GM12864 (cell line): ENCODE data around the gene CD34.

Source experiments
- DNase-seq: peaks from one replicate; pipeline ENCODE4 v3.0.0-alpha.2; 2011; ENCODE audit warnings: low read depth
- H3K4me3 ChIP-seq: 2 replicates; pipeline ENCODE4 v1.5.1; 2011; ENCODE audit warnings: mild to moderate bottlenecking, low read depth, low read length, control low read depth
- CTCF ChIP-seq: IDR thresholded peaks from 2 replicates; pipeline ENCODE4 v1.5.1; 2011; ENCODE audit warnings: low read depth, mild to moderate bottlenecking, moderate library complexity, low read length, control low read depth, inconsistent platforms; ENCODE audit errors: missing control alignments

The CD34 gene

GRCh38 chr1:207921321-207921720 is 10.4 kb upstream of the CD34 start:
- no peak for TF ChIP-seq CTCF
- no peak overlapping the region for H3K4me3 ChIP-seq
- DNase-seq: no peak

GRCh38 chr1:207920444-207921021 is 9.6 kb upstream of the CD34 start:
- H3K4me3 ChIP-seq: no peak overlapping the region
- TF ChIP-seq CTCF: no peak
- DNase-seq: no peak

- TF ChIP-seq CTCF: no peak
- H3K4me3 ChIP-seq: no peak overlapping the region
- no peak for DNase-seq
These were observed 8.7 kb upstream of the CD34 start for GRCh38 chr1:207919523-207920170.

- H3K4me3 ChIP-seq: no peak overlapping the region
- TF ChIP-seq CTCF: no peak
- no peak for DNase-seq
These were observed 7.7 kb upstream of the CD34 start for GRCh38 chr1:207918581-207918980.

GRCh38 chr1:207918011-207918410 is 7.1 kb upstream of the CD34 start:
- H3K4me3 ChIP-seq: no peak overlapping the region
- no peak for TF ChIP-seq CTCF

GRCh38 chr1:207917080-207917479 is 6.2 kb upstream of the CD34 start:
- DNase-seq: no peak
- no peak for TF ChIP-seq CTCF
- H3K4me3 ChIP-seq: no peak overlapping the region

More at GRCh38 chr1:207918011-207918410, 7.1 kb upstream of the CD34 start:
- DNase-seq: no peak

GRCh38 chr1:207913951-207914350 is 3.0 kb upstream of the CD34 start:
- TF ChIP-seq CTCF: no peak
- no peak for DNase-seq
- no peak overlapping the region for H3K4me3 ChIP-seq
